HCEC 1CT (cell line): ENCODE measurements around the gene RBM18.

Experiments
- DNase-seq: peaks from one replicate; pipeline ENCODE4 v3.0.0-alpha.2; 2017

Gene RBM18

GRCh38 chr9:122258886-122259415, 5.7 kb downstream of the RBM18 start:
- no peak for DNase-seq

DNA sequence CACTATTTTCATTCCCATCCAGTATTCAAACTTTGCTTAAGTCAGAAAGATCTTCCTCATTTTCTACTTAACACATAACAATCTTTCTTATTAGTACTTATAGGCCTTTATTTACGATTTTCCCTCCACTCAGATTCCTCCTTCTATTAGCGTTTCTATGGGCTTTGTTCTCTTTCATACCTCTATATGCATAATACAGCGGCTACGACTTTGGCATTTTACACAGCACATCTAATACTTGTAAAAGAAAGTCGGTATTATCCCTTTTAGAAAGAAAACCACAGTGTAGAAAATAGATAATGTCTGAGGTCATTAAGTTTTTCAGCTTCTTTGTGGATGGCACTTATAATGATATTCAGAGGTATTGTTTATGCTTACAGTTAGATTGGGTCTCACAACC, 8.4 kb downstream of the RBM18 start:
- DNase-seq: no peak

GRCh38 chr9:122254761-122255160, 9.9 kb downstream of the RBM18 start:
- no peak for DNase-seq

DNA sequence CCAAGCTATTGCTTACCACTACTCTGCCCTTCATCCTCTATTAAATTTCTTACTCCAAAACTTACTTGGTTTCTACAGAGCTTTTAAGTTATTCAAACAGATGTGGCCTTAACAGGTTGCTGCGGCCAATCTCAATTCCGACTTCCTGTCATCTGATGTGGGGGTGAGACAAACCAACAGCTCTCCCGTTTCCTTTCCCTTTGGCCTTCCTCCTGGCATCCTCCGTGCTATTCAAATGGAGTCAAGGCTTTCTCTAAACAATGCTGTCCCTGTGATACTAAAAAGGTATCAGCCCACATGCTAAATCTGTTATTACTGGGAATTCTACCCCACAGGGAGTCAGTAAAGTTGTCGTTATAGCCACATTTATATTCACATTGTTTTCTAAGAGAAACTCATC, 11.8 kb downstream of the RBM18 start:
- no peak for DNase-seq

DNA sequence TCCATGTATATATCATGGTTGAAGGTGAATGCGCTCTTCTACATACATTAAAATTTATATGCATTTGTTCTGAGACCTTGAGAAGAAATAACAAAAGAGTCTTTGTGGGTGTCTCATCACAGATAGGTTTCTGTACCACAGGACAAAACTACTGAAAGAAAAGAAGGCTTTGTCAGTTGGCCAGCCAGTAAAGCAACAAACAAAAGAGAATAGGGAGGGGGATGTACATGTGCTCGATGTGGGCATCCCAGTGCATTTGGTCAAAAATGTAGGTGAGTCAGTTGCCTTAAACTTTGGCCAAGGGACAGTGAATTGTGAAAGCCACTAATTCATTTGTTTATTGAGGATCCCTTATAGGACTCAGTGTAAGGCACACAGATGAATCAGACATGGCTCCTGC, 13.3 kb downstream of the RBM18 start:
- DNase-seq: no peak

DNA sequence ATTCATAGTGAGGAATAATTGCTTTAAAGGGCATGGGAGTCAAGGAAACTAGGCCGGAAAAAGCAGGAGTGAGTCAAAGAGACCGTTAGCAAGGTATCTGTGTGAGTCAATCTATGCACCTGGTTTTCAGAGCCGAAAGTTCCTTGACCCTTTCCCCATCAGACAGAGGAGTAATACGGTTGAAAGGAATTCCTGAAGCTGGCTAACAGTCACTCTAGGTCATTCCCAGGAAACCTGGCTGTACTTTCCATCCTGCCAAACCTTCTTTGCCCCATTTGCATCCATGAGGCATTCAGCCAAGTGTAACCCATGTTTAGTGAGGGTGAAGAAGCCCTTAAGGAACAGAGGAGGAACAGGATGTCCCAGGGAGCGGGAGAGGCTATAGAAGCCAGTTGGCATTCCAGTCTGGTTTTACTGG, 16.2 kb downstream of the RBM18 start:
- DNase-seq: no peak

- DNase-seq: no peak
Observed at GRCh38 chr9:122246666-122247065, 18.0 kb downstream of the RBM18 start.

DNA sequence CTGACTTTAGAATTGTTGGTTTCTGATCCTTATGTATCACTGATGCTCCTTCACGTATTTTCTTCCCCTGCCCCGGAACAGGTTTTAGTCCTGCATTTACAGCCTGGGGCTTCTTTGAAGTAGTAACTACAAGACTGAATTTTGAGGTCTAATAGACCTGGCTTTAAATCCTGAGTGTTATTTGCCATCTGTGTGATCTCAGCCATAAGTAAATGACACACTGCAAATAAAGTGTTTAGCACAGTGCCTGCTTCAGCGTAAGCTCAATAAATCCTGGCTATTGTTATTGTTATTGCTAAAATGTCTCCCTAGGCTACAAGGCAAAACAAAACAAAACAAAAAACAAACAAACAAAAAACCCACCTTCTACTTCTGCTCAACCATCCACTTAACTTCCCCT, 20.3 kb downstream of the RBM18 start:
- no peak for DNase-seq

DNA sequence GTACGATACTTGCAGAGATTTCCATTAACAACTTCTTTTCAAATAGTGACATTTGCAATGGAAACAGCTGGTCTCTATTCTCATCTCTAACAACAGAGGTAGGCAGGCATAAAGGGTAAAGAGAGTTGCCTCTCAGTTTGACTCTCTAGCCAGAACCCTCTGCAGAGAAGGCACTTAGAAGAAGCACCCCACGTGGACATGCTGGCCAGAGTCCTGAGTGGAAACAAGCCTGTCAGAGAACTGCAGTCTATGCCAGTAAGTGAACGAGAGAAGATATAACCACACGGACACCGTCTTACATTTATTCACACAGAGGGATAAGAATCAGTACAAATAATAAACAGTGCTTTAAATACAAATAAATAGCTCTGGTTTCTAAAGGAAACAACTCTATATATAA, 24.9 kb downstream of the RBM18 start:
- no peak for DNase-seq

DNA sequence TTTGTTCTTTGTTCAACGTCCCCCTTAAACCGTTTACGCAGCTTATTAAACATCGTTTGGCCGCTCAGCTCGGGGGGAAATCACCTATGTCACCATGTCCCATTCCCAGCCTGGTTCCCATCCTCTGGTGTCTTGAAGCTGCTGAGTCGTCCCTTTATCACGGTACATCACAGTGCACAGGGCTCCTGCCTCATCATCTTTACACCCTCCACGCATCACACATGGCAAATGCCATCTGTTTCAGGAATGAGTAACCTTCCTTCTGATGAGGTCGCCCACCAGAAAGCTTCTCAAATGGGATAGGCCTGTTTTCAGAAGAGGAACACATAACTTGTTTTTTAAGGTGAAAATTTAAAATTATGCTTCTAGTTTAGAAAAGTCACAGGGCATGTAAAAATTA, 28.0 kb downstream of the RBM18 start:
- DNase-seq: no peak

GRCh38 chr9:122234022-122234748, 30.5 kb downstream of the RBM18 start:
- DNase-seq: no peak

- DNase-seq: no peak
Observed at GRCh38 chr9:122232796-122233306, 31.8 kb downstream of the RBM18 start.

- DNase-seq: no peak
Observed at GRCh38 chr9:122229485-122229837, 35.2 kb downstream of the RBM18 start.

DNA sequence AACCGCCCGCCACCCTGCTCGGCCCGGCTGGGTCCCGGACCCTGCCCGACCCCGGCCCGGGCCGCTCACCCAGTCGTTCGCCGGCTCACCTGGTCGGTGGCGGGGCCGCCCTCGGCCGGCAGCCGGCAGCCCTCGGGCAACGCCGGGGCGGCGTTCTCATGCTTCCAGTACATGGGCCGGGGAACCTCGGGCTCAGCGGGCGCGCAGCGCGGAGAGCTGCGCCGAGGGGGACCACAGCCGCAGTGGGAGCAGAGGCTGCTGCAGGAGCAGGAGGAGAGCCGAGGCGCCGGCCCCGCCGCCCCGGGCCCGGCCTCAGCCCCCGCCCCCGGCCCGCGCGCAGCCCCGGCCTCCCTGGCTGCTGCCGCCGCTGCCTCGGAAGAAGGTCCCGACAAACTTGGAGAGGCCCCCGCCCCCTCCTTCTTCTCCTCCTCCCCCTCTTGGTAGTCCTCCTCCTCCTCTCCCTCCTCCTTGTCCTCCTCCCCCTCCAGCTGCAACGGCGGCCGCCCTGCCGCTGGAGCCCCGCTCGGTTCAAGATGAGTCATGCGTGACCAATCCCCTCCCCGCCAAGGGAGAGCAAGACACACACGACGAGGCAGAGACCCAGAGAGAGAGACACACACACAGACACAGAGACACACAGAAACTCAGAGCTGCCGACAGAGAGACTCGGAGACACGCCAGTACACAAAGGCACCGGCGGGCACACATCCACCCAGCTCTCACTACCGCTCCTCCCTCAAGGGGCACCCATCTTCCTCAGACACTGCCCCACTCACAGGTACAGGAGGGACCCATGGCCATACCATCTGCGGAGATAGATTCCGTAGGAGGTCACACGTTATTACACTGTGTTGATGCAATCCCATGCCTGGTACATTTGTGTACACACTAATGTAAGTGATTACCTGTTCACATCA, 35.8 kb downstream of the RBM18 start, which contains the start of gene LHX6:
Gene LHX6 (minus strand): TSS at position 390 of the 917 bp plus-strand sequence. CDS start 217 bp downstream, at position 173.
- DNase-seq: peak; percentile 51

- no peak for DNase-seq
Observed at GRCh38 chr9:122228191-122228567, 36.5 kb downstream of the RBM18 start.

GRCh38 chr9:122227575-122227900, 37.1 kb downstream of the RBM18 start:
- no peak for DNase-seq

GRCh38 chr9:122226758-122227574, 37.7 kb downstream of the RBM18 start:
- DNase-seq: no peak

DNA sequence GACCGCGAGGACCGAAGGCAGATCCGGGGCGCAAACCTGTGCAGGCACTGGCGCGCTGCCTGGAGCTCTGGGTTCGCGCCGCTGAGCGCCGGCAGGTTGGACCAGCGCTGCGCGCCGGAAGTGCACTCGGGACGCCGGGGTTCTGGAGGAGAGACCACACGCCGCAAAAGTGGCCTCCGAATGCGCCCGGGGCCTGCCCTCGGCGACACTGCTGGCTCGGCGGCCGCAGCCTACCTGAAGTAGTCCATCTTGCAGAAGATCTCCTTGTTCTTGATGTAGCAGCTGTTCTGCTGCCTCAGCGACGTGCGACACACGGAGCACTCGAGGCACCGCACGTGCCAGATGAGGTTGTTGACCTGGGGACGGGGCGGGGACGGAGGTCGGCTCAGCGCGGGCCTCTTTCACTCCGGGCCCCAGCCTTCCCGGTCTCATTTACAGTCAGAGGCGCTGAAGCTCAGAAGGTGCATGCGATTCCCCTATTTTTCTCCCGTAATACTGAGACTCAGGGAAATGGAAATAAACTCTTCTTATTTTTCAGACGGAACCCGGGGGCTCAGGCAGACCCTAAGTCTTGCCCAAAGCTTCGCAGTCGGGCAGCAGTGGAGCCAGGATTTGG, 38.4 kb downstream of the RBM18 start:
- no peak for DNase-seq

DNA sequence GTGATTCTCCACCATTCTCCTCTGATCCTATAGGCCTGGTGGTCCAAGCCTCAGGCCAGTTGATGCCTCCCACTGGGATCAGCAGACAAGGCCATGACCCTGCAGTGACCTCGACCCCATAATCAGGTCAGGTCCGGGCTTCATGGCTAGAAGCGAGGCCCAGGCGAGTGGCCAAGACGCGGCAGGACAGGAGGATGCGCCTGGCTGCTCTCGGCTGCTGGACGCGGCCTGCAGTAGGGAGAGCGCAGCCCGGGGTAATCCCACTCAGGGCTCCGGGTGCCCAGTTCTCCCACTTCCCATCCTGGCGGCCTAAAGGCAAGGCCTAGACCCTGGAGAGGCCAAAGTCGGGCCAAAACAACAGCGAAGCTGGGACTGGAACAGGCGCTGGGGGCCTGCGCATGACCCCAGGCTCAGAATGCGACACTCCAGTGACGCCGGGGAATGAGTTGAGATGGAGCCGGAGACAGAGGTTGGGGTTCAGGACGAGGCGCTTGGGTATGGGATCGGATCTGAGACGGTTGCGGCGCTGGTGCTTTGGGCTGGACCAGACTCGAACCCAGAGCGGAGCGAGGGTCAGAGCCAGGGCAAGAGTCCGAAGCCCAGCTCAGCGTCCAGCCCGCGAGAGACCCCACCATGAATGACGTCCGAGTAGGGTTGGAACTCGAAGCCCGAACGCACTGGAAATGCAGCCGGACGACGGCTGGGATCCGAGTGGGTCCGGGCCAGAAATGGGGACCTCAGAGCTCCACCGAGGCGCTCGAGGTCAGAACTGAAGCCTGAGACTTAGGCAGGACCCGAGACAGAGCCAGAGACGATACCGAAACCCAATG, 39.1 kb downstream of the RBM18 start:
- DNase-seq: no peak

GRCh38 chr9:122223435-122223834, 41.2 kb downstream of the RBM18 start:
- DNase-seq: no peak

DNA sequence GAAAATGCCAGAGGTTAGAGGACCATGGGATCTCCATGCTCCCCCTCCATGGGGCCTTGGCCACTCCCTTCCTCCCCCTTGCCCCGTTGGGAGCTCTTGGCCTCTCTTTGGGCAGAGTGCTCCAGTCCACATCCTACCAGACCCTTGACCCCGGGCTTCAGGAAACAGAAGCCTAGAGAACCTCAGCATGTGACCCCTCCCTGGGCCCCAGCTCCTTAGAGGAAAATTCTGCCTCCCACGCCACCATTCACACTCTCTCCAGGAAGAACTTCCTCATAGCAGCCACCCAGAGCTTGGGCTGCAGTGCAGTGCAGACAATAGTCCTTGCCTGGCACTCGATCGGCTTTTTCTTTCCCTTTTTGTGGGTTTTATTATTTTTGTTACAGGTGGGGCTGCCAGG, 41.8 kb downstream of the RBM18 start:
- no peak for DNase-seq
